Vagina (tissue), 2 donors: ENCODE measurements around the gene GSG1L.

Source experiments
- POLR2A ChIP-seq, 2 donors: fragments of 450-650 bp; IDR thresholded peaks; one replicate each; pipeline ENCODE4 v1.6.1; 2017; ENCODE audit warnings: antibody characterized with exemption in 2 of 2, mild to moderate bottlenecking in 2 of 2, moderate library complexity in 2 of 2
- POLR2AphosphoS5 ChIP-seq, 2 donors: sonication (generic); formaldehyde crosslinking; IDR thresholded peaks; one replicate each; pipeline ENCODE4 v1.9.0; 2017; ENCODE audit warnings: antibody characterized with exemption in 2 of 2, mild to moderate bottlenecking in 2 of 2, low read depth in 1 of 2; ENCODE audit not compliant: insufficient read depth in 1 of 2
- TF ChIP-seq, protein P1 (sequence below), 3 experiments: fragments of 450-650 bp in 2 of 3; fragments of 200-600 bp in 1 of 3; sonication (generic) in 1 of 3; IDR thresholded peaks; one replicate each; pipeline ENCODE4 v1.5.1; 2017 to 2019; ENCODE audit warnings: antibody characterized with exemption in 3 of 3, mild to moderate bottlenecking in 2 of 3, moderate library complexity in 2 of 3

DNA sequence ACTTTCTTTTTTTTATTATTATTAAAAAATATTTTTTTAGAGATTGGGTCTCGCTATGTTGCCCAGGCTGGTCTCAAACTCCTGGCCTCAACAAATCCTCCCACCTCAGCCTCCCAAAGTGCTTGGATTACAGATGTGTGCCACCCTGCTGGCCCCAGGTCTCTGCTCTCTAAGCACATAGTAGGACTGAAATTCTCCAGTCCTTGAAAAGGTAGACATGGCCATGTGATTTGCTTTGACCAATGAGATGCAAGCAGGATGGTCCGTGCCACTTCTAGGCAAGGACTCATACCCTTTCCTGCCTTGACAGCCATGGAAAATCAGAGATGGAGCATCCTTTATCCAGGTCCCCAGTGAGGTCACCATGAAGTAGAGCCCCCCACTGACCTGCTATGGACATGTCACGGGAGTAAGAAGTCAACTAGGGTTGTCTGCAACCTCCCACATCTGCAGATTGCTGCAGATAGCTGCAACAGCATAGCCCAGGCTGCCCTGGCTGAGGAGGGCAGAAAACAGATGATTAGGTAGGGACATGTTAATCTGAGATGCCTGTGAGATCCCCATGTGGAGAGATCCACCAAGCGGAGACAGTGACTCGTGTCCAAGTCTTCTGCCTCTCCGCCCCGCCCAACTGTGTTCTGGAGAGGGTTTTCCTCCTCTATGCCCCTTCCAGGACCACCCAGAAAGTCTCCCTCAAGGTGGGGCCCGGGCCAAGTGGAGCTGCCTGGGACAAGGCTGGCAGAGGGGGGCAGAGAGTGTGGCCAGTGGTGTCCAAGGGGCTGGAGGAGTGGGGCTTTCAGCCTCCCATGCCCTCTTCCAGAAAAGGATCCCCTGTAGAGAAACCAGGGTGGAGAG, 11.0 kb downstream of the GSG1L start:
- TF ChIP-seq POLR2AphosphoS5 (IDR thresholded peaks at IDR 0.05; ENCODE audit: insufficient read depth in 1 of 2, low read depth in 1 of 2) (no peak), POLR2A (IDR thresholded peaks at IDR 0.05) (no peak)
- TF ChIP-seq, protein P1, sequence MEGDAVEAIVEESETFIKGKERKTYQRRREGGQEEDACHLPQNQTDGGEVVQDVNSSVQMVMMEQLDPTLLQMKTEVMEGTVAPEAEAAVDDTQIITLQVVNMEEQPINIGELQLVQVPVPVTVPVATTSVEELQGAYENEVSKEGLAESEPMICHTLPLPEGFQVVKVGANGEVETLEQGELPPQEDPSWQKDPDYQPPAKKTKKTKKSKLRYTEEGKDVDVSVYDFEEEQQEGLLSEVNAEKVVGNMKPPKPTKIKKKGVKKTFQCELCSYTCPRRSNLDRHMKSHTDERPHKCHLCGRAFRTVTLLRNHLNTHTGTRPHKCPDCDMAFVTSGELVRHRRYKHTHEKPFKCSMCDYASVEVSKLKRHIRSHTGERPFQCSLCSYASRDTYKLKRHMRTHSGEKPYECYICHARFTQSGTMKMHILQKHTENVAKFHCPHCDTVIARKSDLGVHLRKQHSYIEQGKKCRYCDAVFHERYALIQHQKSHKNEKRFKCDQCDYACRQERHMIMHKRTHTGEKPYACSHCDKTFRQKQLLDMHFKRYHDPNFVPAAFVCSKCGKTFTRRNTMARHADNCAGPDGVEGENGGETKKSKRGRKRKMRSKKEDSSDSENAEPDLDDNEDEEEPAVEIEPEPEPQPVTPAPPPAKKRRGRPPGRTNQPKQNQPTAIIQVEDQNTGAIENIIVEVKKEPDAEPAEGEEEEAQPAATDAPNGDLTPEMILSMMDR (IDR thresholded peaks at IDR 0.05): no peak
